BLaER1 treated with 17β-estradiol and CSF1 and Interleukin-3, amounts not matched to agents 10 nM and 100 nM (cell line): ENCODE measurements around the gene RNASEH2A.
"Not testable (repeated sequence)": the region's sequence is repeated elsewhere in the genome, so short reads cannot be mapped to it uniquely, and the experiment has no call there.

Experiments
- H3K27ac ChIP-seq, 11 experiments: shearing (Covaris generic); formaldehyde crosslinking; 2 replicates each; pipeline ENCODE4 v1.8.1; 2022
- H3K27me3 ChIP-seq, 11 experiments: shearing (Covaris generic); formaldehyde crosslinking; 2 replicates each; pipeline ENCODE4 v1.8.1; 2022
- H3K36me3 ChIP-seq, 11 experiments: shearing (Covaris generic); formaldehyde crosslinking; 2 replicates each; pipeline ENCODE4 v1.8.1; 2022
- H3K4me1 ChIP-seq, 10 experiments: shearing (Covaris generic); formaldehyde crosslinking; 2 replicates each; pipeline ENCODE4 v1.8.1; 2022
- H3K4me2 ChIP-seq, 11 experiments: shearing (Covaris generic); formaldehyde crosslinking; 2 replicates each; pipeline ENCODE4 v1.8.1; 2022
- H3K4me3 ChIP-seq, 10 experiments: shearing (Covaris generic); formaldehyde crosslinking; 2 replicates each; pipeline ENCODE4 v1.8.1; 2022
- H3K9ac ChIP-seq, 11 experiments: shearing (Covaris generic); formaldehyde crosslinking; 2 replicates each; pipeline ENCODE4 v1.8.1; 2022
- H3K9me3 ChIP-seq, 11 experiments: shearing (Covaris generic); formaldehyde crosslinking; replicated peaks in 1 of 11; 2 replicates each; pipeline ENCODE4 v1.8.1; 2022
- H4K20me1 ChIP-seq, 11 experiments: shearing (Covaris generic); formaldehyde crosslinking; 2 replicates each; pipeline ENCODE4 v1.8.1; 2022
- Cebpa-rat ChIP-seq, 11 experiments: shearing (Covaris generic); IDR thresholded peaks; 2 replicates each; pipeline ENCODE4 v1.8.1; 2022

Gene RNASEH2A

GRCh38 chr19:12794196-12794941, 12.0 kb upstream of the RNASEH2A start:
- Histone ChIP-seq H3K4me2 (peak overlapping the region; percentile 85 to 99 (median 97)), H3K36me3 (peaks cover 12 to 27% (median 24%) of the 10 kb centered on the region in 11 experiments; a peak in 21 of 22 replicates), H3K4me1 (peaks cover 25 to 39% (median 36%) of the 10 kb centered on the region in 10 experiments), H3K27ac (peak overlapping the region; percentile 95 to 100 (median 99)), H3K4me3 (peak overlapping the region; percentile 90 to 98 (median 96)), H4K20me1 (peaks cover 18 to 34% (median 21%) of the 10 kb centered on the region in 11 experiments), H3K9ac (peak overlapping the region; percentile 92 to 99 (median 98)), H3K27me3 (no peaks in the 10 kb centered on the region), H3K9me3 (no peaks in the 10 kb centered on the region)
- no peak for TF ChIP-seq Cebpa-rat (IDR thresholded peaks at IDR 0.05)

DNA sequence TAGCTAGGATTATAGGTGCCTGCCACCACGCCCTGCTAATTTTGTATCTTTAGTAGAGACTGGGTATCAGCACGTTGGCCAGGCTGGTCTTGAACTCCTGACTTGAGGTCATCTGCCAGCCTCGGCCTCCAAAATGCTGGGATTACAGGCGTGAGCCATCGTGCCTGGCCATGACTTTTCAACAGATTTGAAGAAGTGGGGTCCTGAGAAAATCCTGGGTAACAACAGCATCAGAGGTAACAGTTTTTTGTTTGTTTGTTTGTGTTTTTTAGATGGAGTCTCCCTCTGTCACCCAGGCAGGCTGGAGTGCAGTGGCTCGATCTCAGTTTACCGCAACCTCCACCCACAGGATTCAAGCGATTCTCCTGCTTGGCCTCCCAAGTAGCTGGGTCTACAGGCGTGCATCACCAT, 11.4 kb upstream of the RNASEH2A start:
- Histone ChIP-seq H3K4me3 (peak overlapping the region in 3 of 10 experiments; percentile 97 to 98 (median 98); a peak in 3 of 20 replicates), H3K4me2 (peak overlapping the region in 10 of 11 experiments; percentile 85 to 99 (median 98); a peak in 17 of 22 replicates), H3K36me3 (peaks cover 18 to 33% (median 30%) of the 10 kb centered on the region in 11 experiments; a peak in 21 of 22 replicates), H3K27me3 (no peaks in the 10 kb centered on the region), H3K9me3 (no peaks in the 10 kb centered on the region), H3K9ac (peak overlapping the region in 10 of 11 experiments; percentile 92 to 99 (median 98); a peak in 10 of 22 replicates), H3K27ac (peak overlapping the region in 8 of 11 experiments; percentile 95 to 100 (median 99); a peak in 9 of 22 replicates), H3K4me1 (peaks cover 26 to 42% (median 37%) of the 10 kb centered on the region in 10 experiments), H4K20me1 (peaks cover 18 to 38% (median 28%) of the 10 kb centered on the region in 11 experiments)
- no peak for TF ChIP-seq Cebpa-rat (IDR thresholded peaks at IDR 0.05)

GRCh38 chr19:12796146-12797071, 10.0 kb upstream of the RNASEH2A start:
- H3K36me3 ChIP-seq: peaks cover 21 to 39% (median 34%) of the 10 kb centered on the region in 11 experiments; a peak in 21 of 22 replicates
- no peak for TF ChIP-seq Cebpa-rat (IDR thresholded peaks at IDR 0.05)
- H3K27me3 ChIP-seq: no peaks in the 10 kb centered on the region
- H3K27ac ChIP-seq: peak overlapping the region in 6 of 11 experiments; percentile 14 to 100 (median 50); a peak in 8 of 22 replicates
- no peaks in the 10 kb centered on the region for H3K9me3 ChIP-seq
- H3K4me1 ChIP-seq: peaks cover 34 to 45% (median 41%) of the 10 kb centered on the region in 10 experiments
- peaks cover 19 to 51% (median 27%) of the 10 kb centered on the region in 11 experiments for H4K20me1 ChIP-seq
- H3K9ac ChIP-seq: peak overlapping the region; percentile 8 to 71 (median 48); a peak in 18 of 22 replicates
- H3K4me3 ChIP-seq: peak overlapping the region in 3 of 10 experiments; percentile 2 to 23 (median 3); a peak in 3 of 20 replicates
- peak overlapping the region; percentile 47 to 97 (median 62) for H3K4me2 ChIP-seq

DNA sequence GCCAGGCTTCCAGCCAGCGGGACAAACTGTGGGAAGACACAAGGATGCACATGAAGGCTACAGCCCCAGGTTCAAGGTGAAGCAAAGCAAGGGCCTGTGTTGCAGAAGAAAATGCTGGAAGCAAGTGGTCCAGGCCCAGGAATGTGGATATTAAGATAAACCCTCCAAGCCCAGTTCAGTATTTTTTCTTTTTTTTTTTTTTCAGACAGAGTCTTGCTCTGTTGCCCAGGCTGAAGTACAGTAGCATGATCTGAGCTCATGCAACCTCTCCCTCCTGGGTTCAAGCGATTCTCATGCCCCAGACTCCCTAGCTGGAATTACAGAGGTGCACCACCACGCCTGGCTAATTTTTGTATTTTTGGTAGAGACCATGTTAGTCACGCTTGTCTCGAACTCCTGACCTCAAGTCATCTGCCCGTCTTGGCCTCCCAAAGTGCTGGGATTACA, 9.2 kb upstream of the RNASEH2A start:
- Histone ChIP-seq H4K20me1 (peaks cover 11 to 43% (median 20%) of the 10 kb centered on the region in 11 experiments), H3K27ac (no peak overlapping the region), H3K4me1 (peaks cover 37 to 49% (median 45%) of the 10 kb centered on the region in 10 experiments), H3K9me3 (no peaks in the 10 kb centered on the region), H3K4me2 (peak overlapping the region in 2 of 11 experiments; percentile 96 to 97; a peak in 2 of 22 replicates), H3K36me3 (peaks cover 21 to 39% (median 32%) of the 10 kb centered on the region in 11 experiments; a peak in 21 of 22 replicates), H3K4me3 (no peak overlapping the region), H3K27me3 (no peaks in the 10 kb centered on the region), H3K9ac (peak overlapping the region in 2 of 11 experiments; percentile 8 to 27; a peak in 2 of 22 replicates)
- TF ChIP-seq Cebpa-rat (IDR thresholded peaks at IDR 0.05): no peak

DNA sequence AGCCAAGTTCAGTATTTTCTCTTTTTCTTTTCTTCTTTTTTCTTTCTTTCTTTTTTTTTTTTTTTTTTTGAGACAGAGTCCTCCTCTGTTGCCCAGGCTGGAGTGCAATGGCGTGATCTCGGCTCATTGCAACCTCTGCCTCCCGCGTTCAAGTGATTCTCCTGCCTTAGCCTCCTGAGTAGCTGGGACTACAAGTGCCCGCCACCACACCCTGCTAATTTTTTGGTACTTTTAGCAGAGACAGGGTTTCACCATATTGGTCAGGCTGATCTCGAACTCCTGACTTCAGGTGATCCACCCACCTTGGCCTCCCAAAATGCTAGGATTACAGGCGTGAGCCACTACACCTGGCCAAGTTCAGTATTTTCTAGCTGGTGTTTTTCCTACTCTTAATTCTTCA, 8.8 kb upstream of the RNASEH2A start:
- H3K9me3 ChIP-seq, H3K27me3 ChIP-seq, H3K9ac ChIP-seq, H3K4me2 ChIP-seq, H3K27ac ChIP-seq, H3K4me3 ChIP-seq: not testable (repeated sequence)
- Histone ChIP-seq H3K36me3 (peaks cover 21 to 39% (median 31%) of the 10 kb centered on the region in 11 experiments; a peak in 21 of 22 replicates), H4K20me1 (peaks cover 7 to 39% (median 15%) of the 10 kb centered on the region in 11 experiments), H3K4me1 (peaks cover 41 to 54% (median 50%) of the 10 kb centered on the region in 10 experiments)

DNA sequence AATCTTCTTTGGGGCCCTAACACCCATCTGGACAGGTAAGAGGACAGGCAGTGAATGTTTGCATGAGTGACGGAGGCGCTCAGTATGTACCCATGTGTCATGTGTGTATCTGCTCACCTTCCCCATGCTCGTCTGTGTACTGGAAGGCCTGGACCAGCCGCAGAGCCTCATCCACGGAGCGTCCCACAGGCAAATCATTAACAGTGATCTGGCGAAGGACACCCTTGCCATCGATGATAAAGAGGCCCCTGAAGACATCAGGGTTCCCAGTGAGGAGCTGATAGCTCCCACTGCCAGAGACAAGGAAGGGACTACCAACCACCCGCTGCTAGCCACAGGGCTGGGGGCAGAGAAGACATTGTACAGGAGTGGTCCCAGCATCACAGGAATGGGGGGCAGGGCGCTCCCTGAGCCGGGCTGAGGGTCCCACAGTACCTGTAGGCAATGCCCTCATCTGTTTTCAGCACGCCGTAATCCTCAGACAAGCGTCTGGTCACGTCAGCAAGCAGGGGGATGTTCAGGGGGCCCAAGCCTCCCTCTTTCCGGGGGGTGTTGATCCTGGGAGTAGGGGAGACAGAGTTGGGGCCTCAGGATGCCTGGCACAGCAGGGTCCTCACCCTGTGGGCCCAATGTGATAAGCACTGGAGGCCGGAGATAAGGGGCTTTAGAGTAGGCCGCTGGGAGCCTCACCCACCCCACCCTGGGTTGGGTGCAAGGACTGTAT, 6.5 kb upstream of the RNASEH2A start:
- no peak for TF ChIP-seq Cebpa-rat (IDR thresholded peaks at IDR 0.05)
- peak overlapping the region; percentile 88 to 98 (median 96) for H3K4me2 ChIP-seq
- peaks cover 0 to 31% (median 8%) of the 10 kb centered on the region in 11 experiments; a peak in 8 of 22 replicates for H4K20me1 ChIP-seq
- peak overlapping the region; percentile 74 to 91 (median 84); a peak in 14 of 20 replicates for H3K4me3 ChIP-seq
- H3K27ac ChIP-seq: peak overlapping the region in 1 of 11 experiments; percentile 36; a peak in 1 of 22 replicates
- no peaks in the 10 kb centered on the region for H3K27me3 ChIP-seq
- H3K9me3 ChIP-seq: no peaks in the 10 kb centered on the region
- H3K9ac ChIP-seq: peak overlapping the region in 8 of 11 experiments; percentile 82 to 94 (median 86); a peak in 16 of 22 replicates
- peaks cover 33 to 56% (median 46%) of the 10 kb centered on the region in 10 experiments for H3K4me1 ChIP-seq
- peaks cover 18 to 39% (median 29%) of the 10 kb centered on the region in 11 experiments; a peak in 21 of 22 replicates for H3K36me3 ChIP-seq

DNA sequence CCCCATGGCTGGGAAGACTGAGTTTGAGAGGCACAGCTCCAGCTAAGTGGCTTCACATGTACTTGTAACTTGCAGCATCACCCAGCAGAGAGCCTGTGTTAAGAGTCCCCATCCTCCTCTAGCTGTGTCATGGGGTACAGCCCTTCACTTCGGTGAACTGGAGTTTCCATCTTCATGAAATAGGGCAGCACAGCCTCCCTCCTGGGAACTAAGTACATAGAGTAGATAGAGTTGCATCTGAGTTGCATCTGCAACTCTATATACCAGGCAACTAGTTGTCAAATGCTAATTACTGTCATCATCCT, 6.0 kb upstream of the RNASEH2A start:
- H3K4me2 ChIP-seq: peak overlapping the region; percentile 88 to 98 (median 96)
- peak overlapping the region in 3 of 11 experiments; percentile 86 to 90 (median 88); a peak in 5 of 22 replicates for H3K27ac ChIP-seq
- no peaks in the 10 kb centered on the region for H3K27me3 ChIP-seq
- peak overlapping the region; percentile 74 to 91 (median 84) for H3K4me3 ChIP-seq
- H3K4me1 ChIP-seq: peaks cover 31 to 57% (median 44%) of the 10 kb centered on the region in 10 experiments
- TF ChIP-seq Cebpa-rat (IDR thresholded peaks at IDR 0.05): no peak
- peak overlapping the region; percentile 80 to 94 (median 85); a peak in 20 of 22 replicates for H3K9ac ChIP-seq
- peaks cover 18 to 39% (median 29%) of the 10 kb centered on the region in 11 experiments; a peak in 21 of 22 replicates for H3K36me3 ChIP-seq
- no peaks in the 10 kb centered on the region for H3K9me3 ChIP-seq
- peaks cover 0 to 31% (median 8%) of the 10 kb centered on the region in 11 experiments; a peak in 8 of 22 replicates for H4K20me1 ChIP-seq
